ENCODE results near the gene DPYD.

DPYD gene

GRCh38 chr1:97089173-97089572 lies 831.7 kb downstream of the DPYD start:
- Histone ChIP-seq H3K4me3 (ENCODE audit: low read depth, low read length) (no peak overlapping the region), H3K36me3 (ENCODE audit: control insufficient read depth, insufficient read depth, low read length) (no peaks in the 10 kb centered on the region), H3K27me3 (ENCODE audit: control insufficient read depth, insufficient read depth, low read length) (no peaks in the 10 kb centered on the region), H3K9ac (ENCODE audit: low read depth, low read length) (no peak overlapping the region), H3K4me1 (ENCODE audit: control insufficient read depth, insufficient read depth, low read length) (peaks cover 5% of the 10 kb centered on the region), H3K9me3 (ENCODE audit: control insufficient read depth, insufficient read depth, low read length) (no peaks in the 10 kb centered on the region)

- no peaks in the 10 kb centered on the region for H3K9me3 ChIP-seq (ENCODE audit: control insufficient read depth, insufficient read depth, low read length)
- no peak overlapping the region for H3K9ac ChIP-seq (ENCODE audit: low read depth, low read length)
- no peaks in the 10 kb centered on the region for H3K36me3 ChIP-seq (ENCODE audit: control insufficient read depth, insufficient read depth, low read length)
- no peaks in the 10 kb centered on the region for H3K27me3 ChIP-seq (ENCODE audit: control insufficient read depth, insufficient read depth, low read length)
- H3K4me1 ChIP-seq (ENCODE audit: control insufficient read depth, insufficient read depth, low read length) = no peaks in the 10 kb centered on the region
- H3K4me3 ChIP-seq (ENCODE audit: low read depth, low read length) = no peak overlapping the region
Observed at GRCh38 chr1:97088391-97088790, 832.4 kb downstream of the DPYD start.

GRCh38 chr1:97084546-97084945 lies 836.3 kb downstream of the DPYD start:
- no peak overlapping the region for H3K9ac ChIP-seq (ENCODE audit: low read depth, low read length)
- H3K4me3 ChIP-seq (ENCODE audit: low read depth, low read length) = no peak overlapping the region
- H3K9me3 ChIP-seq (ENCODE audit: control insufficient read depth, insufficient read depth, low read length) = no peaks in the 10 kb centered on the region
- H3K36me3 ChIP-seq (ENCODE audit: control insufficient read depth, insufficient read depth, low read length) = no peaks in the 10 kb centered on the region
- H3K4me1 ChIP-seq (ENCODE audit: control insufficient read depth, insufficient read depth, low read length) = no peaks in the 10 kb centered on the region
- H3K27me3 ChIP-seq (ENCODE audit: control insufficient read depth, insufficient read depth, low read length) = no peaks in the 10 kb centered on the region

GRCh38 chr1:97082160-97082848 lies 838.5 kb downstream of the DPYD start:
- no peaks in the 10 kb centered on the region for H3K4me1 ChIP-seq (ENCODE audit: control insufficient read depth, insufficient read depth, low read length)
- no peak overlapping the region for H3K9ac ChIP-seq (ENCODE audit: low read depth, low read length)
- H3K9me3 ChIP-seq (ENCODE audit: control insufficient read depth, insufficient read depth, low read length) = no peaks in the 10 kb centered on the region
- H3K27me3 ChIP-seq (ENCODE audit: control insufficient read depth, insufficient read depth, low read length) = no peaks in the 10 kb centered on the region
- H3K36me3 ChIP-seq (ENCODE audit: control insufficient read depth, insufficient read depth, low read length) = no peaks in the 10 kb centered on the region
- H3K4me3 ChIP-seq (ENCODE audit: low read depth, low read length) = no peak overlapping the region

GRCh38 chr1:97078872-97079271 lies 842.0 kb downstream of the DPYD start:
- Histone ChIP-seq H3K4me3 (ENCODE audit: low read depth, low read length) (no peak overlapping the region), H3K27me3 (ENCODE audit: control insufficient read depth, insufficient read depth, low read length) (no peaks in the 10 kb centered on the region), H3K4me1 (ENCODE audit: control insufficient read depth, insufficient read depth, low read length) (no peaks in the 10 kb centered on the region), H3K9me3 (ENCODE audit: control insufficient read depth, insufficient read depth, low read length) (no peaks in the 10 kb centered on the region), H3K36me3 (ENCODE audit: control insufficient read depth, insufficient read depth, low read length) (no peaks in the 10 kb centered on the region), H3K9ac (ENCODE audit: low read depth, low read length) (no peak overlapping the region)

GRCh38 chr1:97077221-97077620 lies 843.6 kb downstream of the DPYD start:
- Histone ChIP-seq H3K9me3 (ENCODE audit: control insufficient read depth, insufficient read depth, low read length) (no peaks in the 10 kb centered on the region), H3K4me1 (ENCODE audit: control insufficient read depth, insufficient read depth, low read length) (no peaks in the 10 kb centered on the region), H3K4me3 (ENCODE audit: low read depth, low read length) (no peak overlapping the region), H3K27me3 (ENCODE audit: control insufficient read depth, insufficient read depth, low read length) (no peaks in the 10 kb centered on the region), H3K9ac (ENCODE audit: low read depth, low read length) (no peak overlapping the region), H3K36me3 (ENCODE audit: control insufficient read depth, insufficient read depth, low read length) (no peaks in the 10 kb centered on the region)

GRCh38 chr1:97074771-97075170 lies 846.1 kb downstream of the DPYD start:
- Histone ChIP-seq H3K9me3 (ENCODE audit: control insufficient read depth, insufficient read depth, low read length) (no peaks in the 10 kb centered on the region), H3K36me3 (ENCODE audit: control insufficient read depth, insufficient read depth, low read length) (no peaks in the 10 kb centered on the region), H3K4me3 (ENCODE audit: low read depth, low read length) (no peak overlapping the region), H3K27me3 (ENCODE audit: control insufficient read depth, insufficient read depth, low read length) (no peaks in the 10 kb centered on the region), H3K4me1 (ENCODE audit: control insufficient read depth, insufficient read depth, low read length) (no peaks in the 10 kb centered on the region), H3K9ac (ENCODE audit: low read depth, low read length) (no peak overlapping the region)

- Histone ChIP-seq H3K9me3 (ENCODE audit: control insufficient read depth, insufficient read depth, low read length) (no peaks in the 10 kb centered on the region), H3K9ac (ENCODE audit: low read depth, low read length) (no peak overlapping the region), H3K4me1 (ENCODE audit: control insufficient read depth, insufficient read depth, low read length) (no peaks in the 10 kb centered on the region), H3K36me3 (ENCODE audit: control insufficient read depth, insufficient read depth, low read length) (no peaks in the 10 kb centered on the region), H3K27me3 (ENCODE audit: control insufficient read depth, insufficient read depth, low read length) (no peaks in the 10 kb centered on the region), H3K4me3 (ENCODE audit: low read depth, low read length) (no peak overlapping the region)
Observed at GRCh38 chr1:97073936-97074335, 846.9 kb downstream of the DPYD start.

- Histone ChIP-seq H3K4me3 (ENCODE audit: low read depth, low read length) (no peak overlapping the region), H3K9me3 (ENCODE audit: control insufficient read depth, insufficient read depth, low read length) (no peaks in the 10 kb centered on the region)
Observed at GRCh38 chr1:97073169-97073568, 847.7 kb downstream of the DPYD start.

GRCh38 chr1:97071173-97071572 lies 849.7 kb downstream of the DPYD start:
- Histone ChIP-seq H3K27me3 (ENCODE audit: control insufficient read depth, insufficient read depth, low read length) (no peaks in the 10 kb centered on the region), H3K9me3 (ENCODE audit: control insufficient read depth, insufficient read depth, low read length) (no peaks in the 10 kb centered on the region), H3K9ac (ENCODE audit: low read depth, low read length) (no peak overlapping the region), H3K4me3 (ENCODE audit: low read depth, low read length) (no peak overlapping the region), H3K36me3 (ENCODE audit: control insufficient read depth, insufficient read depth, low read length) (no peaks in the 10 kb centered on the region), H3K4me1 (ENCODE audit: control insufficient read depth, insufficient read depth, low read length) (no peaks in the 10 kb centered on the region)

More at GRCh38 chr1:97073169-97073568, 847.7 kb downstream of the DPYD start:
- no peak overlapping the region for H3K9ac ChIP-seq (ENCODE audit: low read depth, low read length)
- H3K27me3 ChIP-seq (ENCODE audit: control insufficient read depth, insufficient read depth, low read length) = no peaks in the 10 kb centered on the region
- H3K36me3 ChIP-seq (ENCODE audit: control insufficient read depth, insufficient read depth, low read length) = no peaks in the 10 kb centered on the region
- H3K4me1 ChIP-seq (ENCODE audit: control insufficient read depth, insufficient read depth, low read length) = no peaks in the 10 kb centered on the region

GRCh38 chr1:97070376-97070775 lies 850.5 kb downstream of the DPYD start:
- no peak overlapping the region for H3K4me3 ChIP-seq (ENCODE audit: low read depth, low read length)
- no peaks in the 10 kb centered on the region for H3K27me3 ChIP-seq (ENCODE audit: control insufficient read depth, insufficient read depth, low read length)
- H3K9ac ChIP-seq (ENCODE audit: low read depth, low read length) = no peak overlapping the region
- no peaks in the 10 kb centered on the region for H3K36me3 ChIP-seq (ENCODE audit: control insufficient read depth, insufficient read depth, low read length)
- H3K9me3 ChIP-seq (ENCODE audit: control insufficient read depth, insufficient read depth, low read length) = no peaks in the 10 kb centered on the region
- no peaks in the 10 kb centered on the region for H3K4me1 ChIP-seq (ENCODE audit: control insufficient read depth, insufficient read depth, low read length)

GRCh38 chr1:97069312-97069711 lies 851.5 kb downstream of the DPYD start:
- Histone ChIP-seq H3K27me3 (ENCODE audit: control insufficient read depth, insufficient read depth, low read length) (no peaks in the 10 kb centered on the region), H3K36me3 (ENCODE audit: control insufficient read depth, insufficient read depth, low read length) (no peaks in the 10 kb centered on the region), H3K9ac (ENCODE audit: low read depth, low read length) (no peak overlapping the region), H3K4me3 (ENCODE audit: low read depth, low read length) (no peak overlapping the region), H3K9me3 (ENCODE audit: control insufficient read depth, insufficient read depth, low read length) (no peaks in the 10 kb centered on the region), H3K4me1 (ENCODE audit: control insufficient read depth, insufficient read depth, low read length) (no peaks in the 10 kb centered on the region)

Data from iPS-15b (cell line).